ENCODE data around the gene CLEC19A.

GRCh38 chr16:19291475-19291874 is 5.9 kb downstream of the CLEC19A start:
- no peak for TF ChIP-seq CTCF (conservative IDR thresholded peaks at IDR 0.05 in 1 of 2, IDR thresholded peaks at IDR 0.05 in 1 of 2; ENCODE audit: extremely low read depth in 1 of 2, insufficient read depth in 1 of 2, low read depth in 1 of 2, low read length in 2 of 2)
- TF ChIP-seq EZH2 (IDR thresholded peaks at IDR 0.05; ENCODE audit: borderline replicate concordance, low read length): no peak

Data from mammary epithelial cell (primary cell).